GM12801 (cell line): Measurements from ENCODE around the gene SWI5.

Experiments used
- TF ChIP-seq, protein P1 (sequence below): IDR thresholded peaks from one replicate; pipeline ENCODE4 v1.5.1; 2011; ENCODE audit warnings: control low read depth; ENCODE audit not compliant: insufficient read length; ENCODE audit errors: extremely low read depth

SWI5 gene

DNA sequence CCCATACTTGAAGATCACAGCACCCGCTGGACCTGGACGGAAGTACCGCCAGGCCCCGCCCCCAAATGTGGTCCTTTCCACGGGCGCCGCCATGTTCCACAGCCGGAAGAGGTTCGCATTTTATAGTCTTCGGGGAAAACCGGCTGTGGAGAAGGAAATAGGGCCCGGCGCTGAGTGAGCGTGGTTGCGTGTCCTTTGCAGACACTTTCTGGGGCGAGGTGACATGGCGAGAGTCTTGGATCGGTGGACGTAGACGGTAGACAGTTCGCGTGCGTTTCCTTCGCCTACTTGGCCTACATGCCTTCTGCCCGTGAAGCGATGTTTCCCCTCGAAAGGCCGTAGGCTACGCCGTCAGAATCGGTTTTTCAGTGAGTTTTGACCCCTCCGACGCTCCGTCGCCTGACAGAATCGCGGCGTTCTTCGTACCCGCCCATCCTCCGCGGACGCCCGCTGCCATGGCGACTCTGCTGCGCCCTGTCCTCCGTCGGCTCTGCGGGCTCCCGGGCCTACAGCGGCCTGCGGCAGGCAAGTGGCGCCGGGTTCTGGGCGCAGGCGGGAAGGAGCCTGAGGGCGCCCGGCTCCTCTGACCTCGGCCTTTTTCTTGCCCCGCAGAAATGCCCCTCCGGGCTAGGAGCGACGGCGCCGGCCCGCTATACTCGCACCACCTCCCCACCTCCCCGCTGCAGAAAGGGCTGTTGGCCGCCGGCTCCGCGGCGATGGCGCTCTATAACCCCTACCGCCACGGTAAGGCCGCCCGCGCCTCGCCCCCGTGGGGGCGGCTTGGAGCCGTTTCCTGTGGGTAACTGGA is 46.5 kb downstream of the SWI5 start, which contains the start of the genes COQ4 and TRUB2:
COQ4 (plus strand) TSS at position 436 of the 808 bp plus-strand sequence; CDS start at position 456, 20 bp downstream.
TRUB2 (minus strand) TSS at position 44 of the 808 bp plus-strand sequence; CDS start at position 5, 39 bp downstream.
- TF ChIP-seq, protein P1, sequence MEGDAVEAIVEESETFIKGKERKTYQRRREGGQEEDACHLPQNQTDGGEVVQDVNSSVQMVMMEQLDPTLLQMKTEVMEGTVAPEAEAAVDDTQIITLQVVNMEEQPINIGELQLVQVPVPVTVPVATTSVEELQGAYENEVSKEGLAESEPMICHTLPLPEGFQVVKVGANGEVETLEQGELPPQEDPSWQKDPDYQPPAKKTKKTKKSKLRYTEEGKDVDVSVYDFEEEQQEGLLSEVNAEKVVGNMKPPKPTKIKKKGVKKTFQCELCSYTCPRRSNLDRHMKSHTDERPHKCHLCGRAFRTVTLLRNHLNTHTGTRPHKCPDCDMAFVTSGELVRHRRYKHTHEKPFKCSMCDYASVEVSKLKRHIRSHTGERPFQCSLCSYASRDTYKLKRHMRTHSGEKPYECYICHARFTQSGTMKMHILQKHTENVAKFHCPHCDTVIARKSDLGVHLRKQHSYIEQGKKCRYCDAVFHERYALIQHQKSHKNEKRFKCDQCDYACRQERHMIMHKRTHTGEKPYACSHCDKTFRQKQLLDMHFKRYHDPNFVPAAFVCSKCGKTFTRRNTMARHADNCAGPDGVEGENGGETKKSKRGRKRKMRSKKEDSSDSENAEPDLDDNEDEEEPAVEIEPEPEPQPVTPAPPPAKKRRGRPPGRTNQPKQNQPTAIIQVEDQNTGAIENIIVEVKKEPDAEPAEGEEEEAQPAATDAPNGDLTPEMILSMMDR, result no peak

DNA sequence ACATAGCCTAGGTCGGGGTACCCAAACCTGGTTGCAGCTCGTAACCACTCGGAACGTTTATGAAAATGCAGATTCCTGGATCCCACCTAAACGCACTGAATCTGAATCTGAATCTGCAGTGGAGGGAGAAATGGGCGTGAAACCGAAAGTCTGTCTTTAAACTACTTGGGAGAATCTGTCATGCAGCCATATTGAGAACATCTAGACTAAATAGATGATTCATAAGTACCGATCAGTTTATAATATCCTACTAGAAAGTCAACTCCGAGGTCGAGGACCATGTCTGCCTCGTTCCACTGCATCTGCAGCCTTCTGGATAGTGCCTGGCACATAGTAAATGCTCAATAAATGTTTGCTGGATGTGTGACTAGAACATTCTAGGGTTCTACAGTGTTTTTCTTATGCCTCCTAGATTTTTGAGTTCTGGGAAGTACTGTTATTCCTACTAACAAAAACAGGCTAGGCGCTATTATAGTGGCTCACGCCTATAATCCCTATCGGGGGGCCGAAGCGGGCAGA is 47.2 kb downstream of the SWI5 start:
- TF ChIP-seq, protein P1, result no peak

DNA sequence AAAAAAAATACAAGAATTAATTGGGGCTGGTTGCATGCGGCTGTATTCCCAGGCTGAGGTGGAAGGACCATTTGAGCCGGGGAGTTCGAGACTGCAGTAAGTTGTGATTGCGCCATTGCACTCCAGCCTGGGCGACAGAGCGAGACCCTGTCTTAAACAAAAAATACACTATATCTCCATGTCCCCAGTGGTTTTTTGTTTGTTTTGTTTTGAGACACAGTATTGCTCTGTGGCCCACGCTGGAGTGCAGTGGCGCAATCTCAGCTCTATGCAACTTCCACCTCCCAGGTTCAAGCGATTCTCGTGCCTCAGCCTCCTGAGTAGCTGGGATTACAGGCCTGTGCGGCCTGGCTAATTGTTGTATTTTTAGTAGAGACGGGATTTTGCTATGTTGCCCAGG is 47.7 kb downstream of the SWI5 start:
- TF ChIP-seq, protein P1, result no peak

DNA sequence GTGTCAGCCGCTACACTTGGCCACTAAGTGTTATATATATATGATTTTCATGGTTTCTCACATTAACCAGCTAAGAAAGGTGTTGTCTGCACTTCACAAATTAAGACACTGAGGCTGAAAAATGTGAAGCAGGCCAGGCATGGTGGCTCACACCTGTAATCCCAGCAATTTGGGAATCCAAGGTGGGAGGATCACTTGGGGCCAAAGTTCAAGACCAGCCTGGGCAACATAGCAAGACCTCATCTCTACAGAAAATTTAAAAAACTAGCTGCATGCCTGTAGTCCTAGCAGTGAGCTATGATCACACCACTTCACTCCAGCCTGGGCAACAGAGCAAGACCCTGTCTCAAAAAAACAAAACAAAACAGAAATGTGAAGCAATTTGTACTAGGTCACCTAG is 48.3 kb downstream of the SWI5 start:
- TF ChIP-seq, protein P1, result no peak

DNA sequence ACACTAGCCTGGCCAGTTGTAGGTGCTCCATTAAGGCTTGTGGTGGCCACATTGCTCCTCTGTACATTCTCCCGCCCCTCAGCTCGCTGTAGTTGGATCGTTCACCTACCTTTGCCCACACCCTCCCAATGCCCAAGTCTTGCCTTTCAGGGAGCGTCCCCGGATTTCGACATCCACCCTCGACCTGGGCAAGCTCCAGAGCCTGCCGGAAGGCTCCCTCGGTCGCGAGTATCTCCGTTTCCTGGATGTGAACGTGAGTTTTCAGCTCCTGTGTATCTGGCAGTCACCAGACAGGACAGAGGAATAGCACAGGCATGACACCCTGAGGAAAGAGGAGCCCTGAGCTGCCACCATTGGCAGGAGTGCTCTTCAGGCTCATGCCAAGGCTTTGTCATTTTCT is 49.6 kb downstream of the SWI5 start:
- TF ChIP-seq, protein P1, result no peak

DNA sequence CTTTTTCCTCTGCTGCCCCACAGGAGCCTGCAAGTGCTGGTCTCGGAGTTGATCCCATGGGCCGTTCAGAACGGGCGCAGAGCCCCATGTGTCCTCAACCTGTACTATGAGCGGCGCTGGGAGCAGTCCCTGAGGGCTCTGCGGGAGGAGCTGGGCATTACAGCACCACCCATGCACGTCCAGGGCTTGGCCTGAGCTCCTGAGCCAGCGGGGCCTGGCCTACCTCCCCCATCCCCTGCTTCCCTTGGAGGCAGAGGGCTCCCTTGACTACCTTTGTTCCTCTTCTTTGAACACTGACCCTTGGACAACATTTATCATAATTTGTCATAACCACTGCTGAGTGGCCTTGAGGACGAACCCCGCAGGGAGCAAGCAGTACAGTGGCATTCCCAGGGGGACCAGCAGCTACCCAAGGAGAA is 57.4 kb downstream of the SWI5 start:
- TF ChIP-seq, protein P1, result no peak

DNA sequence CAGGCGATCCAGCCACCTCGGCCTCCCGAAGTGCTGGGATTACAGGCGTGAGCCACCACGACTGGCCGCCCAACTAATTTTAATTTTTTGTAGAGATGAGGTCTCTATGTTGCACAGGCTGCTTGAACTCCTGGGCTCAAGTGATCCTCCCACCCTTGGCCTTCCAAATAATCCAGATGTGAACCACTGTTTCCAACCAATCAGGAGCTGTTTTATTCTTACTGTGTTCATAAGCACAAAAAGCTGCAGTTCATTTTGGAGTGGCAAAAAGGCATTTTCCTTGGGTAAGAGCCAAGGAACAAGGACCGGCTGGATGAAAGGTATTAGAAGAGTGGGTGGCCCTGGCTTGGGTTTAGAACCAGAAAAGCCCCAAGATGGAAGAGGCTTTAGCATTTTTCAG is 59.1 kb downstream of the SWI5 start:
- TF ChIP-seq, protein P1, result no peak
